GM04503 (cell line): ENCODE data around the gene FAM117B.

Source experiments
- DNase-seq: peaks from one replicate; pipeline ENCODE4 v3.0.0-alpha.2; 2012; ENCODE audit warnings: low read depth

Gene FAM117B

GRCh38 chr2:202634556-202635427, at the start of gene FAM117B:
Gene FAM117B (plus strand): TSS chr2:202634969. CDS start chr2:202635188, 219 bp downstream.
- DNase-seq = peak; percentile 65

- DNase-seq = peak; percentile 12
These were observed 45.9 kb upstream of the FAM117B start for GRCh38 chr2:202588647-202589581.

GRCh38 chr2:202589582-202589949, 45.2 kb upstream of the FAM117B start:
- DNase-seq = no peak

- DNase-seq = no peak
These were observed 42.2 kb upstream of the FAM117B start for GRCh38 chr2:202592566-202592965.

DNA sequence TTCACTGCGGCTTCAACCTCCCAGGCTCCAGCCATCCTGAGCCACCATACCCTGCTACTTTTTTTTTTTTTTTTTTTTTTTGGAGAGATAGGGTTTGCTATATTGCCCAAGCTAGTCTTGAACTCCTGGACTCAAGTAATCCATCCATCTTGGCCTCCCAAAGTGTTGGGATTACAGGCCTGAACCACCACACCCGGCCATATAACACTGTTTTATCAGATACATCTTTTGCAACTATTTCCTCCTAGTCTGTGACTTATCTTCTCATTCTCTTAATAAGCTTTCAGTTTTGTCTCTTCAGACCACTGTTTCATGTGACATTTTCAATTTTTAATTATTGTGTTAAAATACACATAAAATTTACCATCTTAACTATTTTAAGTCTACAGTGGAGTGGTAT, 35.7 kb upstream of the FAM117B start:
- no peak for DNase-seq

DNA sequence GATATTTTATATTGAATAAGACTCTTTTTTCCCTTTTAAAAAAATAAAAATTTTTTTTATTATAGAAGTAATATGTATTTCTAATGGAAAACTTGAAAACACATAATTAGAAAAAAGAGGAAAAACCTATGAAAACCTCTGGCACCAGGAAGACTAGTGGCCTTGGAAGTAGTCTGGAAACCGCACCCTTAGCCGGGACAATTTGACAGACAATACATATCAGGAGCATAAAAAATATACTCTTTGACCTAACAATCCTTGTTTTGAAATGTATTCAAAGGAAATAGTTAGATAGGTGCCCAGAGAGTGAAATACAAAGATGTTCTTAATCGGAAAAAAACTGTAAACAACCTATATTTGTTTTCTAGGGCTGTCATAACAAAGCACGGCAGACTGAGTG, 34.9 kb upstream of the FAM117B start:
- DNase-seq = no peak

DNA sequence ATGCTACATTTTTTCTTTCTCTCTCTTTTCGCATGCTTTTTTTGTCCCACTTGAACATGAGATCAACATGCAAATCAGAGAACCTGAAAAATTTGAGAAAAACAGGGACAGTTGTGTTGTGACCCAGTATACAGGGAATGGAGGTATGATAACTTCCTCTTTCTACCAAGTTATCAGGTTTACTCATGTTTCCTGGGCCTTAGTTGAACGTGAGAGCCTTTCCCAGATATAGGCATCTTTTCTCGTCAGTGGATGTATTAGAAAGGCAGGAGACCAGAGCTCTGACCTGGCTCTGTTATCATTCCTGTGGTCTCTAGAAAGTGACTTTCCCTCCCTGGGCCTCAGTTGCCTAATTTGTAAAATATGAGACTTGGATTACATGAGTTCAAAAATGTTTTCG, 30.1 kb upstream of the FAM117B start:
- DNase-seq = no peak

- DNase-seq = no peak
These were observed 29.6 kb upstream of the FAM117B start for GRCh38 chr2:202605174-202605573.

DNA sequence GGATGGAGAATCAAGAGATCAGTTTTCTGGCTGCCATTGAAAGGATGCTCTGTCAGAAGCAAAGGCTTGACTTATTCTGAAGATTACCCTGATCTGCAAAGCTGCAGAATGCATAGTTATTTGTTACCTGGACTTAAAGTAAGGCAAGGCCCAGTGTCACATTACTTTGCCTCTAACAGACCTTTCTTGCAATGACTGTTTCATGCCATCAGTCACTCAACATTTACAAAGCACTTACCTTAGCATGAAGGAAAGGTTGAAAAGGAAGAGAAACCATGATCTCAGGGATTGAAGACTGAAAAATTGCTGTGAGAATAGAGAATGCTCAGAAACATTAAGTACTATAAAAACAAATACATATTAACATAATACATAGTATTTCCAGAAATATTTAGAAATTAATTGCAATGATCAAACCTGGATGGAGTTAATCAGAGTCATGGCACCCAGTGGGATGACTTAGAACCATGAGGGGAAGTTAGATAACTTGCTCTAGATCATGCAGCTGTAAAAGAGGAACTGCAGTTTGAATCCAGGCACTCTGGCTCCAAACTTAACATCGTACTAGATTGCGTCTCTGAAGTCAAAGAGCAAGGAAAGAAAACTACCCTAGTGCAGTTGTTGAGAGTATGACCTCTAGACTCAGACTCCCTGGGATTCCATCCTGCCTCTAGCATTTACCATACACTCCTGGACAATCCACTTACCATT, 26.5 kb upstream of the FAM117B start:
- DNase-seq = no peak

- peak; percentile 9 for DNase-seq
These were observed 25.2 kb upstream of the FAM117B start for GRCh38 chr2:202609381-202610145.

- DNase-seq = no peak
These were observed 24.4 kb upstream of the FAM117B start for GRCh38 chr2:202610380-202610779.

DNA sequence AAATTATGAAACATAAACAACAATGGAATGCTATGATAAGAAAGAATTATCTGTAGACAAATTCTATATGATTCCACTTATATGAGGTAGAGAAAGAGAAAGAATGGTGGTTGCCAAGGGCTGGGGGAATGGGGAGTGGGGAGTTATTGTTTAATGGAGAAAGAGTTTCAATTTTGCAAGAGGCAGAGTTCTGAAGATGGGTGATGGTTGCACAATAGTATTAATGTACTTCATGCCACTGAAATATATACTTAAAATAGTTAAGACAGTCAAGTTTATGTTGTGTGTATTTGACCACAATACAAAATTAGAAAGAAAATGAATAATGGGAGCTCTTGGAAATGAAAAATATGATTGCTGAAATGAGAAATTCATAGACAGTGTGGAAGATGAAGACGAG, 22.6 kb upstream of the FAM117B start:
- no peak for DNase-seq

GRCh38 chr2:202613479-202613878, 21.3 kb upstream of the FAM117B start:
- no peak for DNase-seq

GRCh38 chr2:202624133-202624532, 10.6 kb upstream of the FAM117B start:
- no peak for DNase-seq

DNA sequence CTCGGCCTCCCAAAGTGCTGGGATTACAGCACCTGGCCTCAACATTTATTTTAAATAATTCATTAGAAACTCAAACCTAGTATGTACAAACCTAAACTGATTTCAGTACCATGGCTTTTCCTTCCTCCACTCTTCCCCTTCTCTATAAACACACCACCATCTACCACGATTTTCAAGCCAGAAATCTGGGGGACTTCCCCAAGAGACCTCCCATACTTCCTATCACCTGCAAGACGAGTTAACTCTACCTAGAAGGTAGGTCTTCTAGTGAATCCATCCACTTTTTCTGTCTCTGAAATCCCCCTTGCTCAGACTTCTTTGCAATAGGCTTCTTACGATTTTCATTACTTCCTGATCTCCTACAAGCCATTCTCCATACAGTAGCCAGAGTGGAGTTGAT, 7.7 kb upstream of the FAM117B start:
- DNase-seq = no peak

DNA sequence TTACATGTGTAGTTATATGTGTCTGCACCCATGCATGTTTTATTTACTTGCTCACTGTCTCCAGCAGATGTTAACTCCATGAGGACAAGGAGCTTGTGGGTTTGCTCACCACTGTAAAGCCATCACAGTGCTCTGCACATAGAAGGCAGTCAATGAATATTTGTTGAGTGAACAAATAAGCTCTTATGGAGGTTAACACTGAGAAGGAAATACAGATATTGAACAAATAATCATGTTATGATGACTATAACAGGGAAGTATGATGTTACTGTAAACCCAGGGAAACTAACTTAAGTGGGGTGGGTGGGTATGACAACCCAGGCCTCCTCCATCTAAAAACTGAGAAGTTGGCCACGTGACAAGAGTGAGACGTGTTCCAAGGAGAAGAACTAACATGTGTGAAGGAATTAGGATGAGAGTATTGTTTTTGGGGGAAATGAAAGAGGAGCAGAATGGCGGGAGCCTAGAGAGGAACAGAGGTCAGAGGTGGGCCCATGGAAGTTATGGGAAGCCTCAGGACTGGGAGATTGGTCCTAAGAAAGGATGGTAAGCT, 6.0 kb upstream of the FAM117B start:
- no peak for DNase-seq

GRCh38 chr2:202632682-202633290, 2.0 kb upstream of the FAM117B start:
- no peak for DNase-seq

DNA sequence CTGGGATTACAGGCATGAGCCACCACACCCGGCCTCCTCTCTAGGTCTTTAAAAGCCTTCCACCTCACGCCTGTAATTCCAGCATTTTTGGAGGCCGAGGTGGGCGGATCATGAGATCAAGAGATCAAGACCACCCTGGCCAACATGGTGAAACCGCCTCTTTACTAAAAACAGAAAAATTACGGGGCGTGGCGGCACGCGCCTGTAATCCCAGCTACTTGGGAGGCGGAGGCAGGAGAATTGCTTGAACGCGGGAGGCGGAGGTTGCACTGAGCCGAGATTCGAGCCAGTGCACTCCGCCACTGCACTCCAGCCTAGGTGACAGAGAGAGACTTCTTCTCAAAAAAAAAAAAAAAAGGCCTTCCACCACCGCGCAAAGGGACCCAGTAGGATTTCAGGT, 1.3 kb upstream of the FAM117B start:
- DNase-seq = no peak

DNA sequence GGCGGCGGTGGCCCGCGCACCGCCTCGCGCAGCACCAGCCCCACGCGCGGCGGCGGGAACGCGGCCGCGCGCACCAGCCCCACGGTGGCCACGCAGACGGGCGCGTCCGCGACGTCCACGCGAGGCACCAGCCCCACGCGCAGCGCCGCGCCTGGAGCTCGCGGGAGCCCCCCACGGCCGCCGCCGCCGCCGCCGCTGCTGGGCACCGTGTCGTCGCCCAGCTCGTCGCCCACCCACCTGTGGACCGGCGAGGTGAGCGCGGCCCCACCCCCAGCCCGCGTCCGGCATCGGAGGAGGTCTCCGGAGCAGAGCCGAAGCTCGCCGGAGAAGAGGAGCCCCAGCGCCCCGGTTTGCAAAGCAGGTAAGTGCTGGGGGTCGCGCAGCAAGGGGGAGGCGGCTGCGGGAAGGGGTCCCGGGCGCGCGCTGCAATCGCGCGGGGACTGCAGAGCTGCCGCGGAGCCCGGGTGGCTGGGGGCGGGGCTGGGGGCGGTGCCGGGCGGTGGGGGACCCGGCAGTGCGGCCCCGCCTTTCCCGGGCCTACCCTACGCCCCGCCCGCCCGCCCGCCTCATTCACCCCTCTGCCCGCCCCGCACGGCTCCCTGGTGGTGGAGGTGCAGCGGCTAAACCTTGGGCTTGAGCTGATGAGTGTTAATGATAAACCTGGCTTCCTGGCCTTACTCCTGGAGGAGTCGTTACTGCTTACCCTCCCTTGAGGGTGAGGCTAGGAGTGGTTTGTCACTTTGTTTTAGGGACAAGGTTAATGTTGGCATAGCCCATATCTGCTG, 851 bp downstream of the FAM117B start:
- DNase-seq = peak; percentile 8

- no peak for DNase-seq
These were observed 1.4 kb downstream of the FAM117B start for GRCh38 chr2:202636213-202636513.
